ENCODE measurements around the gene PPP3CB.

DNA sequence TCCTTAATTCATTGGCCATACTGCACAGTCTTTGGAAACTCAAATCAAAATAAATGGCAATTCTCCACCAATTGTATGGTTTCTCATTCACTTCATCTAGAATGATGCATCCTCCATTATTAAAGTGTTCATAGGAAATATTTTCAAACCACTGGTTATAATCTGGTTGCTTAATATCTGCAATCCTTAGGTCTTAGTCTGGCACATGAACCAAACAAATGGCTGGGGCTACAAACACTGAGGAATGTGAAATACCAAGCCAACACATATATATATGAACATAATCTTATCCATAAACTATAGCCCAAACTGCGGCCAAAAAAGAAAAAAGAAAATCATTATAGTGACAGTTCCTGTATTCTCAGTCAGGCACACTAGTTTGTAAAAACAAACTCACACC is 56.8 kb downstream of the PPP3CB start:
- TF ChIP-seq CTCF (conservative IDR thresholded peaks at IDR 0.05; ENCODE audit: low read depth in 2 of 2) (no peak), POLR2AphosphoS5 (IDR thresholded peaks at IDR 0.05; ENCODE audit: low read depth) (no peak), REST (IDR thresholded peaks at IDR 0.05; ENCODE audit: unreplicated experiment) (no peak), ZNF331 (CRISPR knock-in tag; IDR thresholded peaks at IDR 0.05; ENCODE audit: low read depth) (no peak)

Measured in GM23338 (cell line).